Neuron (in vitro differentiated cells): ENCODE results near the gene ZP3.
"Not testable (repeated sequence)": the region's sequence is repeated elsewhere in the genome, so short reads cannot be mapped to it uniquely, and the experiment has no call there.

ENCODE experiments used
- H2AFZ ChIP-seq: one replicate; pipeline ENCODE4 v1.6.1; 2013; ENCODE audit warnings: low read depth, mild to moderate bottlenecking, inconsistent platforms, low read length, moderate library complexity
- H3K27me3 ChIP-seq: one replicate; pipeline ENCODE4 v1.6.1; 2013; ENCODE audit warnings: low read length; ENCODE audit not compliant: insufficient read depth
- H3K36me3 ChIP-seq: one replicate; pipeline ENCODE4 v1.6.1; 2013; ENCODE audit warnings: low read length; ENCODE audit not compliant: insufficient read depth
- H3K4me1 ChIP-seq: one replicate; pipeline ENCODE4 v1.6.1; 2013; ENCODE audit warnings: low read length; ENCODE audit not compliant: insufficient read depth
- H3K4me3 ChIP-seq: 2 replicates; pipeline ENCODE4 v1.5.1; 2013; ENCODE audit warnings: mild to moderate bottlenecking, low read length, moderate library complexity
- H3K9me3 ChIP-seq: one replicate; pipeline ENCODE4 v1.6.1; 2013; ENCODE audit warnings: low read length

Gene ZP3

DNA sequence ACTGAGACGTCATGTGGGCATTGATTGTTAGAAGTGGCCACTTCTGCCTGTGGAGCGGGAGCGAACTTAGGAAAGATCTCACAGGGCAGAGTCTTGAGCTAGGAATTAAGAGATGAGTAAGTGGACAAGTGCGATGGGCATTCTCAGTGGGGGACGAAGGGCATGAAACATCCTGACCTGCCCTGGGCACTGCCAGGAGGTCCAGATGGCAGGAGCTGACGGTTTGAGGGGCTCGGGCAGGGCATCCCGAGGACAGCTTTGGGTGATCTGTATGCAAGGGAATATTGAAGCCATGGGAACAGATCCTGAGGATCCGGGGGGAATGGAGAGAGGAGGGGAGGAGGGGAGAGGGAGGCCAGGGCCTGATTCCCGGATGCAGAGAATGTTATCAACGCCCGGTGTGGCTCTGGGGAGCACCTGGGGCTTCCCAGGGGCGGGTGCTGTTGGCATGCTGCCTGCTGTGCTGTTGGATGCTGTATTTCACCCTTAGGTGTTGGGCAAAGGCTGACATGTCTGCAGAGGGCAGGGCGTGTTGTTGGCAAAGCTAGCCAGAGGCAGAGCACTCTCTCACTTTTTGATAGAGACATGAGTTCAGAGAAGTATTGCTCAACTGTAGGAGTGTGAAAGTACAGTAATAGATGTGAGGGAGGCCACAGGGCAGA lies 43.1 kb downstream of the ZP3 start:
- not testable (repeated sequence) for H3K9me3 ChIP-seq, H3K36me3 ChIP-seq, H2AFZ ChIP-seq, H3K4me3 ChIP-seq, H3K4me1 ChIP-seq, H3K27me3 ChIP-seq

DNA sequence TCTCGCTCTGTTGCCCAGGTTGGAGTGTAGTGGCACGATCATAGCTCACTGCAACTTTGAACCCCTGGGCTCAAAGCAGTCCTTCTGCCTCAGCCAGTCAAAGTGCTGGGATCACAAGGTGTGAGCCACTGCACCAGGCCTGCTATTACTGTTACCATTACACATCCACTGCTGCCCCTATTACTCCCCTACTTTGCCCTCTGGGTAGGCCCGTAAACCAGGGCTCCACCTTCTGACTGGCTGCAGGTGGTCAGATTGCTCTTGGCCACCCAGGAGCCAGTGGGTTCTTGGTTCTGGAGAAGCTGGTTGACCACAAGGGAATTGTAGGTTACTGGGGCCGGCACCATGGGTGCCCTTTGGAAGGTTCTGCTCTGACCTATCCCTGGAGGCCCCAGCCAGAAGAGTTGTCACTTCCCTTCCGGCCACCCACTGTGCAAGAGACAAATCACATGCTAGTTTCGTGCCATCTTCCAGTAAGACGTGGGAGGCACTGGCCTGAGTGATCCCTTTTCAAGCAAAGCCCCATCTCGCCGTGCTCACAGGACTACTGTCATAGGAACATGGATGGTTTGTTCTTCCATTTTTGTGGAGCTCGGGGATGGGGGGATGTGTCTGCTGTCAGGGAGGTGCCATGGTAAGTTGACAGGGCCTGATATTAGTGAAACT lies 46.9 kb downstream of the ZP3 start:
- H2AFZ ChIP-seq, H3K27me3 ChIP-seq, H3K36me3 ChIP-seq, H3K4me1 ChIP-seq, H3K4me3 ChIP-seq, H3K9me3 ChIP-seq: not testable (repeated sequence)

DNA sequence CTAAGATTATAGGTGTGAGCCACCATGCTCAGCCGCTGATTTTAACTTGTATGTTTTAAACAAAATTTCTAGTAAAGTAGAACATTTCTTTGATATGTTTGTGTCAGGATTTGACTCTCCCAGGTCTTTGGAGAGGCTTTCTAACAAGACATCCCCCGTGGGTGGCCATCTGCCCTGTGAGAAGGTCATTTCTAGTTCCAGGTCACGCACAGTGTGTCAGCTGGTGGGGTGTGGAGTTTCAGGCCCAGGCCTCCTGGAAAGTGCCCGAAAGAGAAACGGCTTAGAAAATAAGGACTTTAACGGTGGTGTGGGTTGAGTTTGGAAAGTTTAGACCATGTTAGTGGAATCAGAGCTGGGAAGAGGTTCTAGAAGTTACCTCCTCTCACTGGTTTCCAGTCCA lies 48.3 kb downstream of the ZP3 start:
- not testable (repeated sequence) for H3K36me3 ChIP-seq, H3K4me3 ChIP-seq, H3K4me1 ChIP-seq, H3K27me3 ChIP-seq, H3K9me3 ChIP-seq, H2AFZ ChIP-seq

DNA sequence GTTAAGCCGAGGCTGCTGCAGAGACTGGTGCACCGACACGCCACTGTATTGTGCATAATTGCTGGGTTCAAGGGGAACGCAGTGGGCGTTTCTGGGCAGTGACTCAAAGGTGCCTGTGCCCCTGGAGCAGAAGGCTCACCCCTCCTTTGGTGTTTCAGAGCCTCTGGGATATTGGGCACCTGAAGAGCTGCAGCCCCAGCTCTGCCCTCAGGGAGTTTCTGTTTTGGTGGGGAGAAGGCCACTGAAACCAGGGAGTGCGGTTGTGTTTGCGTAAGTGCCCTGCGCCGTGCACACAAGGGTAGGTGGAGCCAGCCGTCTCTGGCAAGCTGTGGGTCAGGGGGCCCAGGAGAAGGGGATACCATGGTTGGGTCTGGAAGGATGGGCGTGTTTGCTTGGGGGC lies 51.5 kb downstream of the ZP3 start:
- H3K27me3 ChIP-seq, H2AFZ ChIP-seq, H3K36me3 ChIP-seq, H3K4me1 ChIP-seq, H3K4me3 ChIP-seq, H3K9me3 ChIP-seq: not testable (repeated sequence)

DNA sequence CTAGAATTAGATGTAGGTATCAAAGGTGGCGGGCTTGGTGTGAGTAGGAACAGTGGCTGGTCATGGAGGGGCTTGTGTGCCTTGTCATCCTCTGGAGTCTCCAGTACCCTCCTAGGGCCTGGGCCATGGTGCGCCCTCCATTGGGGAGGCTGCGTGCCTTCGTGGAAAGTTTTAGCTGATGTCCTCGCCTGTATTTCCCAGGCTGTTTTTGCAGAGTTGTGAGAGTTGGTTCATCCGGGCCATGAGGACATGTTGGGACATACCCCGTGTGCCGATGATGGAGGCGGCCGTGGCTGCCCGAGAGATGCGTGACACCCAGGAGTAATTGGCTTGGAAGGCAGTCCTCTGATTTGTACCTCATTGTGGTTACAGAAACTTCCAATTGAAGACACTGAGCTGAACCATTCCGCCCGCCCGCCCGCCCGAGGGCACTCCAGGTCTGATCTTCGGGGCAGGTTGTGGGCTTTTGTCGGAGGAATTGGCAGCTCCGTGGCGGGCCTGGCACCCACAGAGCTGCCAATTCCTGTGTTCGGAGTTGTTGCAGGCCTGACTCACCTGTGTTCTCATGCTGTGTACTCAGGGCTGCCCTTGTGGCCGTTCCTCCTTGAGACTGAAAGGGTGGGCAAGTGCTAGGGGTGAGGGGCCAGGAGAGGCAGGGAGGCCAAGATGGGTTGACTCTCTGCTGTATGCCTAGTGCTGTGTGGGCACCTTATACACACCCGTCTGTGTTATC lies 52.2 kb downstream of the ZP3 start:
- H3K36me3 ChIP-seq, H3K4me1 ChIP-seq, H3K9me3 ChIP-seq, H2AFZ ChIP-seq, H3K27me3 ChIP-seq, H3K4me3 ChIP-seq: not testable (repeated sequence)

DNA sequence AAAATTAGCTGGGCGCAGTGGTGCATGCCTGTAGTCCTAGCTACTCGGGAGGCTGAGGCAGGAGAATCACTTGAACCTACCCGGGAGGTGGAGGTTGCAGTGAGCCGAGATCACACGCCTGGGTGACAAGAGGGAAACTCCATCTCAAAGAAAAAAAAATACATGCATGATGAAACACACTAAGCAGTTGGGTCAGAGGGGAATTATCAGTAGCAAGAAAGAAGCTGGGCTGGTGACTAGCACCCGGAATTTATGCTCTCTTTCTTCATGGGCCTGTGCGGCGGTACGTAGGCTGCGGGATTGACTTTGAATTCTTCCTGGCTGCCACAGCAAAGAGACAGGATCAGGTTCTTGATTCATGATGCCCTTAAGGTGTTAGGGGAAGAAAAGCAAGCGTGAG lies 54.9 kb downstream of the ZP3 start:
- H3K4me3 ChIP-seq, H3K27me3 ChIP-seq, H2AFZ ChIP-seq, H3K4me1 ChIP-seq, H3K36me3 ChIP-seq, H3K9me3 ChIP-seq: not testable (repeated sequence)

DNA sequence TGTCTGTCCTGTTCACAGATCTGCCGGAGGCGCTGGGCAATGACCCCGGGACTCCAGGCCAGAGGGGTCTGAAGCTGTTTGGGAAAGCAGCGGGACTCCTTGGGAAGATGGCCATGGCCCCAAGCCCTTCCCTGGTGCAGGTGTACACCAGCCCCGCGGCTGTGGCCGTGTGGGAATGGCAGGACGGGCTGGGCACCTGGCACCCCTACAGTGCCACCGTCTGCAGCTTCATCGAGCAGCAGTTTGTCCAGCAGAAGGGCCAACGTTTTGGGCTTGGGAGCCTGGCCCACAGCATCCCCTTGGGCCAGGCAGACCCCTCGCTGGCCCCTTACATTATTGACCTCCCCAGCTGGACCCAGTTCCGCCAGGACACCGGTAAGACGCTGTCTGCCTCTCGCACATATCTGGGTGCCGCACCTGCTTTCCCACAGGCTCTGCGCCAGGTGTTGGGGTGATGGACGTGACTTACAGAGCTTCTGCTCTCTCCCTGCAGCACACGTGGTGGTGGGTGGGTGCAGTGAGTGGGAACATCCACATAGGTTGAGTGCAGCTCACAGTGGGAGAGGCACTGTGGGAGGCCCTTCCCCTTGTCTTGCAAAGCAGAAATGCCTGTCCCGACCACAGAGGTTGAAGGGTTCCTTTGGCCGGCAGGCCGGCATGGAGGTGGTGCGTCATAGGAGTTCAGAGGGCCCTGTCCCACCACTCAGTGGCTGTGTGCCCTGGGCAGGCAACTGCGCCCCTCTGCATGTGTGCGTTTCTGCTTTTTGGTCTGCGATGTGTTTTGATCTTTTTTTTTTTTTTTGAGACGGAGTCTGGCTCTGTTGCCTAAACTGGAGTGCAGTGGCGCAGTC lies 55.9 kb downstream of the ZP3 start:
- H3K9me3 ChIP-seq, H3K4me1 ChIP-seq, H3K36me3 ChIP-seq, H3K4me3 ChIP-seq, H2AFZ ChIP-seq, H3K27me3 ChIP-seq: not testable (repeated sequence)

DNA sequence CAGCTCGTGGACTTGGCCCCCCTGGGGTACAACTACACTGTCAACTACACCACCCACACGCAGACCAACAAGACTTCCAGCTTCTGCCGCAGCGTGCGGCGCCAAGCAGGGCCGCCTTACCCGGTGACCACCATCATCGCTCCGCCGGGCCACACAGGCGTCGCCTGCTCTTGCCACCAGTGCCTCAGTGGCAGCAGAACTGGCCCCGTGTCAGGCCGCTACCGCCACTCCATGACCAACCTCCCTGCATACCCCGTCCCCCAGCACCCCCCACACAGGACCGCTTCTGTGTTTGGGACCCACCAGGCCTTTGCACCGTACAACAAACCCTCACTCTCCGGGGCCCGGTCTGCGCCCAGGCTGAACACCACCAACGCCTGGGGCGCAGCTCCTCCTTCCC lies 57.9 kb downstream of the ZP3 start:
- H3K27me3 ChIP-seq, H3K4me3 ChIP-seq, H3K9me3 ChIP-seq, H3K4me1 ChIP-seq, H3K36me3 ChIP-seq, H2AFZ ChIP-seq: not testable (repeated sequence)

DNA sequence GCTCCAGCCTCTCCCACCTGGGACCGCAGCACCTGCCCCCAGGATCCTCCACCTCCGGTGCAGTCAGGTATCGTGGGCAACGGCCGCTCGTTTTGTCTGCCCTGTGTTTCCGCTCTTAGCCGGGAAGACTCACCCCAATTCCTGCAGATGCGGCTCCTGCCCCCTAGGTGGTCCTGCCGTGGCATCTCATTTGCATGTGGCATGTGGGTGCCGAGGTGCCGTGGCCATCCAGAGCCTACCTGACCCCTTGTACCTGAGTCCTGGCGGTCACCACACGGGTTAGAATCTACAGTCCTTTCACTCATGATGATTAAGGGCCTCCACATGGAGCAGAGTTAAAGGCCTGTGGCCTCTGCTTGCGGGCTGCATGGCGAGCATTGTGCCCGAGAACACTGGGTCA lies 58.3 kb downstream of the ZP3 start:
- H3K4me1 ChIP-seq, H3K27me3 ChIP-seq, H3K9me3 ChIP-seq, H3K4me3 ChIP-seq, H3K36me3 ChIP-seq, H2AFZ ChIP-seq: not testable (repeated sequence)

DNA sequence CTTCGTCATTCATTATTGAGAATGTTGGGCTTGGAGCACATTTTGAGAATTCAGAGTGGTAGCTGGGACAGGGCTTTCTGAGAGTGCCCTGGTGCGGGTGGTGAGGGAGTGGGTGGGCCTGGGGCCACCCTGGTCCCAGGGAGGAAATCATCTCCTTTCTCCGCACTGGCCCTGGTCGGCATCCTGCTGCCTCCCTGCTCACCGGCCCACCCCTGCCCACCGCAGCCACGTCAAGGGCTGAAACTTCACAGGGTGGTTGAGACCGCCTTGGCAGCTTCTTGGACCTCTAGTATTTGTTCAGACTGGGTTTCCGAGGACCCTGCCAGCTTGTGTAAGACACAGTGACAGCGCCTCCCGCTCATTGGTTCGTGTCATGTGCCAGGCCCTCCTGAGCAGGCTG lies 59.7 kb downstream of the ZP3 start:
- H3K9me3 ChIP-seq, H3K4me1 ChIP-seq, H2AFZ ChIP-seq, H3K4me3 ChIP-seq, H3K27me3 ChIP-seq, H3K36me3 ChIP-seq: not testable (repeated sequence)

DNA sequence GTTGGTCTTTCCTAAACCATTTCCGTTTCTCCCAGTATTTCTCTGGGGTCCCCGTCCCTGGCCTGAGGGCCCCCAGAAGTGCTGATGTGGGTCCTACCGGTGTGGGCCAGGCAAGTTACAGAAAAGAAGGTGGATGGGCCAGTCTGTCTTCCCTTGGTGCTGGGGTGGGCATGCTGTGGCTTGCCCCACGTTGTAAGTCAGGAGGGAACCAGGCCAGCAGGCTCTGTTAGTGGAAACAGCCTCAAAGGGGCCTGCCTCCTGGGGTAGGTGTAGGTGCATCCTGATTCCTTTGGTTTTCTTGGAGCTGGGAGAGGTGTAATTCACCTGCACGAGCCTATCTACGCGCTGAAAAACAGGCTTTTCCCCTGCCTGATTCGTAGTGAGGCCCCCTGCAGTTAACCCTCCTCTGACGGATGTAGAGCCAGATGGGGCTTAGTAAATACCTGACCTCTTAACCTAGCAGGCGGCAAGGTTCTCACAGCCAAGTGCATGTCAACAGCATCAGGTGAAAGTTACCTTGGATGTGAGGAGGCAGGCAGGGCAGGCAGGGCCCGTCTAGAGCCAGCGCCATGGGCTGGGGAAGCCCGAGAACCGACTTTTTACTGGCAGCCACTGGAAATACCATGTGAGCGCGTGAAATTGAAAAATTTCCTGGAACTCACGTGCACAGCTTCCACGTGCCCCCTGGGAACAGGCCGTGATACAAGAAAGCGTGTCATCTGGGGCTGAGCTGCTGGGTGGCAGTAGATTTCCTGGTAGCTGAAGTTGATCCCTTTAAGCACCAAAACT lies 61.3 kb downstream of the ZP3 start:
- H3K9me3 ChIP-seq, H3K36me3 ChIP-seq: not testable (repeated sequence)

DNA sequence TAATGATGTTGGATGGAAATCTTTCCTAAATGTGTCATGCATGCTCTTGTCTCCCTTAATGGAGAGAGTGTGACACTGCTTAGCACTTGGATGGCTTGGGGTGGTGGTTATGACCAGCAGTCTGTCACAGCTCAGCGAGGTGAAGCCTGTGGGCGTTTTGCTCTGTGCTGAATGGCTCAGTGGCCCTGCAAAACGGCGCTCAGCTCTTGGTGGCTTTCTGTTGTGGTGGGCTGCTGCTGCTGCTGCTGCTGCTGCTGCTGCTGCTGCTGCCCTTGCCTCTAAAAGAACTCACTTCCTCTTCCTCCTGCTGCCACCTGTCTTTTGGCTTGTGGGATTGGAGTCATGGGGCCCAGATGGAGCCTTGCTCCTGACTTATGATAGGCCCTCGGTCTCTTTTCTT lies 61.9 kb downstream of the ZP3 start:
- not testable (repeated sequence) for H3K4me1 ChIP-seq

More for the DNA sequence above, 61.3 kb downstream of the ZP3 start:
- H3K27me3 ChIP-seq, H2AFZ ChIP-seq, H3K4me1 ChIP-seq, H3K4me3 ChIP-seq: not testable (repeated sequence)

DNA sequence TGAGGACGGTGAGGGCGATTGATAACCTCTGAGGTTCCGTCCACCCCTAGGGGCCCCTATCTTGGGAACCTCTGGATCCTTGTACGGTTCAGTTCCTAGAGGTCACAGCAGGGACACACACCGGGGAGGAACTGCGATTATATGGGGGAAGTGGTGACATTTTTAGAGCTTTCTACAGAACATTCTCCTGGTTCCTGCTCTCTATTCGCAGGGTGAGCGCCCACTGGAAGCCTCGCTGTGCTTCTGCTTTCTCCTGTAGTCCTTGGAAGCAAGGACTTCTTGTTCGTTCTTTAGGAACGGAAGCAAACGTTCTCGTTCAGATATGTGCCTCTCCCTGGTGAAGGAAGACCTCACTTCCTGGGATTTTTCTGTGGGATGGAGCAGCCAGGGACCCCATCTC lies 63.2 kb downstream of the ZP3 start:
- not testable (repeated sequence) for H2AFZ ChIP-seq, H3K4me3 ChIP-seq, H3K4me1 ChIP-seq, H3K9me3 ChIP-seq, H3K36me3 ChIP-seq, H3K27me3 ChIP-seq

More for the DNA sequence above, 61.9 kb downstream of the ZP3 start:
- H3K27me3 ChIP-seq, H3K4me3 ChIP-seq, H3K36me3 ChIP-seq, H3K9me3 ChIP-seq, H2AFZ ChIP-seq: not testable (repeated sequence)
